ENCODE measurements around the gene HEYL. TPM values are rescaled to one million over a fixed set of nuclear protein-coding genes. Genes with fewer than 3 reads are reported as not detected.
A peak's percentile ranks its signal among the peaks of the same experiment; 100 is the strongest.

Gene HEYL
- total RNA-seq, 6 experiments from 2014 or later: 0.98 to 2.6 (median 1.6) TPM

GRCh38 chr1:39635205-39635870 lies 4.1 kb downstream of the HEYL start:
- WGBS (ENCODE audit: insufficient coverage, low coverage, low lambda C conversion rate, missing lambda C conversion rate): 63% methylated on average over 11 of the region's 12 CpGs
- ATAC-seq (no peak), DNase-seq (no peak)
- Histone ChIP-seq H3K9me3 (no peaks in the 10 kb centered on the region), H3K27ac (no peak overlapping the region), H3K4me3 (no peak overlapping the region), H3K36me3 (no peaks in the 10 kb centered on the region), H3K4me1 (no peaks in the 10 kb centered on the region), H3K27me3 (no peaks in the 10 kb centered on the region)
- intact Hi-C loops (cut with DNase I): no loop called here
- TF ChIP-seq POLR2A (IDR thresholded peaks at IDR 0.05) (no peak), CTCF (IDR thresholded peaks at IDR 0.05) (no peak)

GRCh38 chr1:39633422-39633821 lies 6.0 kb downstream of the HEYL start:
- intact Hi-C loops (cut with DNase I): no loop called here
- whole genome bisulfite sequencing (ENCODE audit: insufficient coverage, low coverage, low lambda C conversion rate, missing lambda C conversion rate): 80% methylated on average over 1 of the region's 3 CpGs
- no peak overlapping the region for H3K4me3 ChIP-seq
- DNase-seq: no peak
- H3K4me1 ChIP-seq: no peaks in the 10 kb centered on the region
- no peaks in the 10 kb centered on the region for H3K36me3 ChIP-seq
- no peaks in the 10 kb centered on the region for H3K27me3 ChIP-seq
- no peak for TF ChIP-seq CTCF (IDR thresholded peaks at IDR 0.05)
- no peak for TF ChIP-seq POLR2A (IDR thresholded peaks at IDR 0.05)
- H3K9me3 ChIP-seq: no peaks in the 10 kb centered on the region
- ATAC-seq: no peak
- H3K27ac ChIP-seq: no peak overlapping the region

GRCh38 chr1:39632682-39633417 lies 6.6 kb downstream of the HEYL start:
- Histone ChIP-seq H3K4me3 (no peak overlapping the region), H3K4me1 (no peaks in the 10 kb centered on the region), H3K9me3 (no peaks in the 10 kb centered on the region), H3K27ac (no peak overlapping the region), H3K36me3 (no peaks in the 10 kb centered on the region), H3K27me3 (no peaks in the 10 kb centered on the region)
- peak; percentile 63 to 74 (median 66) for ATAC-seq
- intact Hi-C loops (cut with DNase I): no loop called here
- TF ChIP-seq POLR2A (IDR thresholded peaks at IDR 0.05) (no peak), CTCF (IDR thresholded peaks at IDR 0.05) (no peak)
- WGBS (ENCODE audit: insufficient coverage, low coverage, low lambda C conversion rate, missing lambda C conversion rate): 71% methylated on average over 1 of the region's 61 CpGs
- DNase-seq: peak in 2 of 3 donors; percentile 40 to 60

DNA sequence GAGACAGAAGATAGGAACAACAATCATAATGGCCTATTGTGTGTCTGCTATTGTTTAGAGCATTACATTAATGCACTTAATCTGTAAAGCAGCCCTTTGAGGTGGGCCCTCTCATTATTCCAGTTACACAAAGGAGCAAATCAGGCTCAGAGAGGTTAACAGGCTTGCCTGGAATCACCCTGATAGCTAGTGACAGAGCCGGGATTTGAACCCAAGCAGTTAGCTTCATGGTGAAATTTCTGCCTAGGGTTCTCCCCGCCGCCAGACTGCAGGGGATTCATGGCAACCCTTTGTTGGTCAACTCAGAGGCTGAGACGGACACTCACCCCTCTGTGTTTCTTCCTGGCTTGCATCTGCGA lies 7.1 kb downstream of the HEYL start:
- Histone ChIP-seq H3K27ac (no peak overlapping the region), H3K9me3 (no peaks in the 10 kb centered on the region), H3K4me3 (no peak overlapping the region), H3K36me3 (no peaks in the 10 kb centered on the region), H3K4me1 (no peaks in the 10 kb centered on the region), H3K27me3 (no peaks in the 10 kb centered on the region)
- WGBS (ENCODE audit: insufficient coverage, low coverage, low lambda C conversion rate, missing lambda C conversion rate): 76% methylated on average over 3 of the region's 5 CpGs
- intact Hi-C loops (cut with DNase I): no loop called here
- DNase-seq: no peak
- no peak for TF ChIP-seq POLR2A (IDR thresholded peaks at IDR 0.05)
- no peak for TF ChIP-seq CTCF (IDR thresholded peaks at IDR 0.05)
- ATAC-seq: no peak
